Prostate gland (tissue), 2 donors: ENCODE measurements around the gene DLG3. TPM values are rescaled to one million over a fixed set of nuclear protein-coding genes. Genes with fewer than 3 reads are reported as not detected.

Source experiments
- DNase-seq: peaks from one replicate; pipeline ENCODE4 v3.0.0-alpha.2; 2019; ENCODE audit warnings: low spot score
- H3K27ac ChIP-seq, 2 donors: fragments of 200-600 bp; sonication (generic); 2 replicates each; pipeline ENCODE4 v1.5.1; 2017 to 2019
- H3K27me3 ChIP-seq: fragments of 200-600 bp; sonication (generic); replicated peaks from 2 replicates; pipeline ENCODE4 v1.5.1; 2019; ENCODE audit not compliant: insufficient read depth
- H3K36me3 ChIP-seq, 2 donors: fragments of 200-600 bp; sonication (generic); 1 replicate in 1 of 2; 2 replicates in 1 of 2; pipeline versions ENCODE4 v1.5.1 to v1.8.1; 2017 to 2019
- H3K4me1 ChIP-seq: fragments of 200-600 bp; sonication (generic); replicated peaks from 2 replicates; pipeline ENCODE4 v1.5.1; 2019
- H3K4me3 ChIP-seq, 2 donors: fragments of 200-600 bp; sonication (generic); 2 replicates each; pipeline ENCODE4 v1.5.1; 2017 to 2019
- H3K9me3 ChIP-seq: fragments of 200-600 bp; sonication (generic); 2 replicates; pipeline ENCODE4 v1.5.1; 2017
- CTCF ChIP-seq, 4 experiments: fragments of 200-600 bp in 2 of 4; fragments of 450-650 bp in 2 of 4; sonication (generic) in 2 of 4; IDR thresholded peaks; 1 replicate in 3 of 4; 2 replicates in 1 of 4; pipeline ENCODE4 v1.5.1; 2016 to 2019; ENCODE audit warnings: antibody characterized with exemption in 4 of 4, mild to moderate bottlenecking in 2 of 4, moderate library complexity in 2 of 4
- POLR2A ChIP-seq: fragments of 450-650 bp; IDR thresholded peaks from one replicate; pipeline ENCODE4 v1.6.1; 2016; ENCODE audit warnings: antibody characterized with exemption, mild to moderate bottlenecking
- POLR2AphosphoS5 ChIP-seq: sonication (generic); formaldehyde crosslinking; IDR thresholded peaks from one replicate; pipeline ENCODE4 v1.6.1; 2017; ENCODE audit warnings: antibody characterized with exemption
- WGBS: methylation state at CpG from one replicate; pipeline ENCODE4 v1.1.5; 2018; 5-methylcytosine and 5-hydroxymethylcytosine counted together
- intact Hi-C: fragments of 100-400 bp; cut with DNase I; formaldehyde crosslinking; loops from one replicate; pipeline ENCODE4 v1.14.2; 2022
- total RNA-seq, 2 donors: library from RNA; depleted of rRNA; stranded (reverse); fragments of >200 nt; gene quantifications; one replicate each; pipeline ENCODE4 v1.1.0, GENCODE V29; 2016

DLG3 gene
- total RNA-seq, 2 donors from 2014 or later, result 11.9 to 29.1 TPM

DNA sequence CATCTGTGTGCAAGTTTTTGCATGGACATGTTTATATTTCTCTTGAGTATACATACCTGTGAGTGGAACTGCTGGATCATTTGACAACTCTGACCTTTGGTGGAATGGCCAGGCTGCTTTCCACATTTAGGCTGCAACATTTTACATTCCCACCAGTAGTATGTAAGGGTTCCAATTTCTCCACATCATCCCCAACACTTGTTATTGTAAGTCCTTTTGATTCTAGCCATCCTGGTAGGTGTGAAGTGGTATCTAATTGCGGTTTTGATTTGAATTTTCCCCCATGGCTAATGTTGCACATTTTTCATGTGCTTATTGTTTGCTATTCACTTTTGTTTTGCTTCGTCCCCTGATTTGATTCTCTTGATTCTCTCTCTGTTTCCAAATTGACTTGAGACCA is 16.4 kb downstream of the DLG3 start:
- DNase-seq, result no peak
- no peaks in the 10 kb centered on the region for H3K4me1 ChIP-seq
- no peaks in the 10 kb centered on the region for H3K36me3 ChIP-seq
- H3K4me3 ChIP-seq, result no peak overlapping the region
- TF ChIP-seq POLR2A, result no peak
- no peak for TF ChIP-seq POLR2AphosphoS5
- TF ChIP-seq CTCF (IDR thresholded peaks at IDR 0.05), result no peak
- H3K27ac ChIP-seq, result no peak overlapping the region
- WGBS, result 100% methylated on average over 2 of the region's 2 CpGs
- no peaks in the 10 kb centered on the region for H3K9me3 ChIP-seq
- no peaks in the 10 kb centered on the region for H3K27me3 ChIP-seq
- intact Hi-C loops, result no loop called here

GRCh38 chrX:70464051-70464450 is 19.4 kb downstream of the DLG3 start:
- H3K4me3 ChIP-seq, result no peak overlapping the region
- H3K4me1 ChIP-seq, result no peaks in the 10 kb centered on the region
- no peaks in the 10 kb centered on the region for H3K27me3 ChIP-seq
- no peak overlapping the region for H3K27ac ChIP-seq
- TF ChIP-seq POLR2AphosphoS5 (no peak), POLR2A (no peak), CTCF (IDR thresholded peaks at IDR 0.05) (no peak)
- no peaks in the 10 kb centered on the region for H3K36me3 ChIP-seq
- intact Hi-C loops, result no loop called here
- H3K9me3 ChIP-seq, result no peaks in the 10 kb centered on the region
- no peak for DNase-seq

DNA sequence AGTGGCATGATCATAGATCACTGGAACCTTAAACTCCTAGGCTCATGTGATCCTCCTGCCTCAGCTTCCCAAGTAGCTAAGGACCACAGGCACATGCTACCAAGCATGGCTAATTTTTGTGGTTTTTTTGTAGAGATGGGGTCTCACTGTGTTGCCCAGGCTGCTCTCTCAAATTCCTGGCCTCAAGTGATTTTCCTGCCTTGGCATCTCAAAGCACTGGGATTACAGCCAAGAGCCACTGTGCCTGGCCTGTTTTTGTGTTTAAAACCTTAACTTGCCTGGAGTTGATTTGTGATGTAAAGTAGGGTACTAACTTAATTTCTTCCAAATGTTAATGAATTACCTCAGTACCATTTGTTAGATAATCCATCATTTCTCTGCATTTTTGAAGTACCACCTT is 22.3 kb downstream of the DLG3 start:
- Histone ChIP-seq H3K27ac (no peak overlapping the region), H3K9me3 (no peaks in the 10 kb centered on the region), H3K27me3 (no peaks in the 10 kb centered on the region), H3K4me1 (no peaks in the 10 kb centered on the region), H3K4me3 (no peak overlapping the region), H3K36me3 (no peaks in the 10 kb centered on the region)
- intact Hi-C loops, result no loop called here
- DNase-seq, result no peak
- TF ChIP-seq CTCF (IDR thresholded peaks at IDR 0.05), result no peak
- no peak for TF ChIP-seq POLR2AphosphoS5
- TF ChIP-seq POLR2A, result no peak

GRCh38 chrX:70468709-70469108 is 24.1 kb downstream of the DLG3 start:
- Histone ChIP-seq H3K27ac (no peak overlapping the region), H3K4me1 (no peaks in the 10 kb centered on the region), H3K36me3 (no peaks in the 10 kb centered on the region), H3K4me3 (no peak overlapping the region), H3K9me3 (no peaks in the 10 kb centered on the region), H3K27me3 (no peaks in the 10 kb centered on the region)
- 97% methylated on average over 1 of the region's 1 CpG for WGBS
- intact Hi-C loops, result no loop called here
- DNase-seq, result no peak
- TF ChIP-seq CTCF (IDR thresholded peaks at IDR 0.05) (no peak), POLR2A (no peak), POLR2AphosphoS5 (no peak)

DNA sequence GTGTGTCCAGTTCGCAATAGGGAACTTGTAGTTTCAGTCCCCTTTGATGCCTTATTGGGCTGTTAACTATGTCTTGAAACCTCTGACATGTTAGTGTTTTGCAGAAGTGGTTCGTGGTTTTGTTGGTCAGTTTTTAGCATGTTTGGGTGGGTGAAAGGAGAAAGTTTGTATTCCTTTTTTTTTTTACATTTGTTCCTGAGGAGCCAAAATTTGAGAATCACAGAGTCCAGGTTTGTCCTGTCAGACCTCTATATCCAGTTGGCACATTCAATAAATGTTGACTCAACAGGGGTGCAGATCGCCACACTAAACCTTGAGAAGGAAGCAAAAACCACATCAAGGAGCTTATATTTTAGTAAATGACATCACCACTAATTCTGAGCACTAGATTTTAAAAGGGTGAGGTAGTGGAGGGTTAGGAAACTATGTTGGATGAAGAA is 26.2 kb downstream of the DLG3 start:
- H3K36me3 ChIP-seq, result no peaks in the 10 kb centered on the region
- no peak for DNase-seq

More for the DNA sequence above, 26.2 kb downstream of the DLG3 start:
- Histone ChIP-seq H3K4me1 (no peaks in the 10 kb centered on the region), H3K27ac (no peak overlapping the region), H3K9me3 (no peaks in the 10 kb centered on the region), H3K27me3 (no peaks in the 10 kb centered on the region), H3K4me3 (no peak overlapping the region)
- no peak for TF ChIP-seq CTCF (IDR thresholded peaks at IDR 0.05)
- no peak for TF ChIP-seq POLR2A
- TF ChIP-seq POLR2AphosphoS5, result no peak
- intact Hi-C loops, result no loop called here
- 76% methylated on average over 3 of the region's 3 CpGs for WGBS
